Hepatocyte (in vitro differentiated cells): ENCODE data around the gene SPRYD3.

Experiments
- EZH2 ChIP-seq: fragments of 200-600 bp; sonication (generic); IDR thresholded peaks from 2 replicates; pipeline ENCODE4 v1.6.1; 2016; ENCODE audit warnings: antibody characterized with exemption, mild to moderate bottlenecking, borderline replicate concordance
- EZH2phosphoT487 ChIP-seq: fragments of 200-600 bp; sonication (generic); IDR thresholded peaks from one replicate; pipeline ENCODE4 v1.6.1; 2018; ENCODE audit warnings: antibody characterized with exemption, mild to moderate bottlenecking, low read depth, moderate library complexity; ENCODE audit not compliant: unreplicated experiment, severe bottlenecking
- TF ChIP-seq, protein P1 (sequence below): fragments of 200-600 bp; sonication (generic); IDR thresholded peaks from 2 replicates; pipeline ENCODE4 v1.5.1; 2016; ENCODE audit warnings: antibody characterized with exemption, mild to moderate bottlenecking; ENCODE audit not compliant: poor library complexity

DNA sequence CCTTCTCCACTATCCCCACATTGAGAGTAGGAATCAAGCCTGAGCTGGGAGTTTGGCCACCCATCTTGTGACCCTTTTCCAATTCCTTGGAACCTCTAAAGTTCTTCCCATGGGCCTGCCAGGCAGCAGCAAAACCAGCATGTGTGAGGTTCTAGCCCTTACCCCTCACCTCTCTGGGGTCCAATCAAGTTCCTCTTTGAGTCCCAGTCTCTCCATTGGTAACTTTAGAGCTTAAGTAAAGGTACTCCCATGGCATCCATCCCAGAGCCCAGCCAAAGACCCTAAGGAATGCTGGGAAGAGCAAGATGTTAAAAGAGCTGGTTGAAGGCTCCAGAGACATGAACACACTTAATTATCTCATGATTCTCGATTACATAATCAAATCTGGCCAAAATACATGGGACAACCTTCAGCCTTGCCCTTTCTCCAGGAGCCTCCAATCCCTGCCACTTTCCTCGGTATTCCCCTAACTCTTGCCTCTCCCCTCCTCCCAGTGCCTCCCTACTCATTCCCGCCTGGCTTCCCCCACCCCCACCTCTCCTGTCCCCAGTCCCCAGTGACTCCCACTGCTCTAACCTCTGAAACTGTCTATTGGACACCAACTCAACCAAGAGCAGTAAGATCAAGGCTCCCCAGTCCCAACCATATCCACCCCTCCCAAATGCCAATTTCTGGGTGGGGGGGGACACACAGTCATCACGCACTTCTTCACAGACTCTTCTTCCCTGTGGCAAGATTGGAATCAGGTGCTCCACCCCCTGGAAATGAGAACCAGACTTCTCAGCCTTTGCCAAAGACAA lies 34.1 kb downstream of the SPRYD3 start:
- TF ChIP-seq EZH2 (no peak), EZH2phosphoT487 (no peak)
- TF ChIP-seq, protein P1, sequence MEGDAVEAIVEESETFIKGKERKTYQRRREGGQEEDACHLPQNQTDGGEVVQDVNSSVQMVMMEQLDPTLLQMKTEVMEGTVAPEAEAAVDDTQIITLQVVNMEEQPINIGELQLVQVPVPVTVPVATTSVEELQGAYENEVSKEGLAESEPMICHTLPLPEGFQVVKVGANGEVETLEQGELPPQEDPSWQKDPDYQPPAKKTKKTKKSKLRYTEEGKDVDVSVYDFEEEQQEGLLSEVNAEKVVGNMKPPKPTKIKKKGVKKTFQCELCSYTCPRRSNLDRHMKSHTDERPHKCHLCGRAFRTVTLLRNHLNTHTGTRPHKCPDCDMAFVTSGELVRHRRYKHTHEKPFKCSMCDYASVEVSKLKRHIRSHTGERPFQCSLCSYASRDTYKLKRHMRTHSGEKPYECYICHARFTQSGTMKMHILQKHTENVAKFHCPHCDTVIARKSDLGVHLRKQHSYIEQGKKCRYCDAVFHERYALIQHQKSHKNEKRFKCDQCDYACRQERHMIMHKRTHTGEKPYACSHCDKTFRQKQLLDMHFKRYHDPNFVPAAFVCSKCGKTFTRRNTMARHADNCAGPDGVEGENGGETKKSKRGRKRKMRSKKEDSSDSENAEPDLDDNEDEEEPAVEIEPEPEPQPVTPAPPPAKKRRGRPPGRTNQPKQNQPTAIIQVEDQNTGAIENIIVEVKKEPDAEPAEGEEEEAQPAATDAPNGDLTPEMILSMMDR: no peak
